ENCODE data around the gene OXGR1.

- TF ChIP-seq, protein P1, sequence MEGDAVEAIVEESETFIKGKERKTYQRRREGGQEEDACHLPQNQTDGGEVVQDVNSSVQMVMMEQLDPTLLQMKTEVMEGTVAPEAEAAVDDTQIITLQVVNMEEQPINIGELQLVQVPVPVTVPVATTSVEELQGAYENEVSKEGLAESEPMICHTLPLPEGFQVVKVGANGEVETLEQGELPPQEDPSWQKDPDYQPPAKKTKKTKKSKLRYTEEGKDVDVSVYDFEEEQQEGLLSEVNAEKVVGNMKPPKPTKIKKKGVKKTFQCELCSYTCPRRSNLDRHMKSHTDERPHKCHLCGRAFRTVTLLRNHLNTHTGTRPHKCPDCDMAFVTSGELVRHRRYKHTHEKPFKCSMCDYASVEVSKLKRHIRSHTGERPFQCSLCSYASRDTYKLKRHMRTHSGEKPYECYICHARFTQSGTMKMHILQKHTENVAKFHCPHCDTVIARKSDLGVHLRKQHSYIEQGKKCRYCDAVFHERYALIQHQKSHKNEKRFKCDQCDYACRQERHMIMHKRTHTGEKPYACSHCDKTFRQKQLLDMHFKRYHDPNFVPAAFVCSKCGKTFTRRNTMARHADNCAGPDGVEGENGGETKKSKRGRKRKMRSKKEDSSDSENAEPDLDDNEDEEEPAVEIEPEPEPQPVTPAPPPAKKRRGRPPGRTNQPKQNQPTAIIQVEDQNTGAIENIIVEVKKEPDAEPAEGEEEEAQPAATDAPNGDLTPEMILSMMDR (IDR thresholded peaks at IDR 0.05): no peak
- TF ChIP-seq POLR2A (IDR thresholded peaks at IDR 0.05): no peak
Measured at GRCh38 chr13:97011446-97012131, 17.3 kb upstream of the OXGR1 start.
